ENCODE data around the gene EXOC6B. TPM values are rescaled to one million over a fixed set of nuclear protein-coding genes. Genes with fewer than 3 reads are reported as not detected.

The EXOC6B gene
- total and polyA plus RNA-seq, 9 of the 15 experiments (the other 6 are each of a cell fraction or from before 2014, with no cell fraction given): 0.28 to 4.2 (median 2.0) TPM

DNA sequence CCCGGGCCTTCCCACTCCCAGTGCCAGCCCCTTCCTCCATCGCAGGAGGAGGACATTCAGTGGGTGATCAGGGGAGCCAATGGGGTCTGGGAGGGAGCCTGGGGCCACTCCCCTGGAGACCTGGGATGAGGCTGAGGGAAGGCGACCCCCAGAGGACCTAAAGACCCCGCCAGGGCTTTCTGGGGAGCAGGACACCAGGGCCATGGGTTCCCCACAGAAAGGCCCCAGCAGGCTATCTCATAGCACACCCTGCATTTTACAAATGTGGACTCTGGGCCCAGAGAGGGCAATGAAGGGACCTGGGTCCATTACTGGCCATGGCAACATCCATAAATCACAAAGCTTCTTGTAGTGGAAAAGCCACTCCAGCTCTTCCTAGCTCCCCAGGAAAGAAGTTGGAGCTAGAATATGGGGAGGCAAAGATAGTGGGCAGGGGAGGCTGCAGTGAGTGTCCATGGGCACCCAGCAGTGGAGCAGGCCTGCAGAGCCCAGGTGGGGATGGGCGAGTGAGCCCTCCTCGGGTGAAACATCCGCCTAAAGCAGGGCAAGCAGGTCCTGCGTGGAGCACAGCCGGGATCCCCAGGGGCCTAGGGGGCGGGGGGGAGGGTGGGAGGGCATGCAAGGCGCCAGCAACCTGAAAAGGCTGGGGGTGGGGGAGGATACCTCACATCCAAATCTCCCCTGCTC, 692.0 kb downstream of the EXOC6B start:
- Histone ChIP-seq H4K20me1 (replicated peaks; ENCODE audit: control insufficient read depth, insufficient read depth, low read length) (peaks cover 2% of the 10 kb centered on the region; the same call in 1 of the 2 replicates), H2AFZ (ENCODE audit: low read depth, low read length) (no peak overlapping the region), H3K4me1 (replicated peaks in 1 of 2; ENCODE audit: control insufficient read depth in 2 of 2, insufficient read depth in 2 of 2, low read length in 2 of 2) (peaks cover 0 to 14% of the 10 kb centered on the region in 2 experiments; a peak in 2 of 5 replicates), H3K27me3 (ENCODE audit: control insufficient read depth in 2 of 2, insufficient read depth in 2 of 2, low read length in 2 of 2) (peaks cover 2 to 43% of the 10 kb centered on the region in 2 experiments; a peak in 2 of 5 replicates), H3K9me3 (replicated peaks; ENCODE audit: control insufficient read depth, insufficient read depth, low read depth, low read length) (no peaks in the 10 kb centered on the region), H3K4me2 (ENCODE audit: insufficient read depth, low read length) (no peak overlapping the region), H3K4me3 (no peak overlapping the region), H3K9me1 (ENCODE audit: control insufficient read depth, insufficient read depth, low read length) (peaks cover 5% of the 10 kb centered on the region), H3K79me2 (ENCODE audit: control insufficient read depth, insufficient read depth, low read length) (no peaks in the 10 kb centered on the region), H3K36me3 (ENCODE audit: control insufficient read depth, insufficient read depth, low read length) (no peaks in the 10 kb centered on the region), H3K9ac (ENCODE audit: insufficient read depth in 1 of 2, low read depth in 2 of 2, low read length in 2 of 2) (no peak overlapping the region), H3K27ac (ENCODE audit: extremely low read depth, low read depth, low read length) (no peak overlapping the region)
- ChIA-PET POLR2A (no interaction called here), CTCF (ENCODE audit: low intra/inter-chr PET ratio) (no interaction called here)
- DNase-seq (ENCODE audit: extremely low read depth in 1 of 4, low spot score in 3 of 4) (no peak), ATAC-seq (no peak), FAIRE-seq (no peak)
- no peak for TF ChIP-seq LCOR (CRISPR knock-in tag; IDR thresholded peaks at IDR 0.05)
- TF ChIP-seq ZNF644 (tag; IDR thresholded peaks at IDR 0.05; ENCODE audit: low read depth): no peak
- TF ChIP-seq ARHGAP35 (IDR thresholded peaks at IDR 0.05; ENCODE audit: partially characterized antibody): no peak
- TF ChIP-seq JUND (IDR thresholded peaks at IDR 0.05; ENCODE audit: borderline replicate concordance, low read depth, low read length): no peak
- no peak for TF ChIP-seq JUND (tag; IDR thresholded peaks at IDR 0.05; ENCODE audit: borderline replicate concordance, low read depth, low read length)
- intact Hi-C loops (cut with micrococcal nuclease): no loop called here
- 0% methylated on average over 7 of the region's 11 CpGs for WGBS (ENCODE audit: insufficient coverage, low coverage, missing lambda C conversion rate)
- in situ Hi-C loops (cut with MboI): no loop called here
- BruUV-seq (replicated peaks): no TSS peak

Data from K562 (cell line).